HG03460 (cell line): ENCODE measurements around the gene ZNF318.
"Not testable (repeated sequence)": the region's sequence is repeated elsewhere in the genome, so short reads cannot be mapped to it uniquely, and the experiment has no call there.

Source experiments
- ATAC-seq: cut with Tn5 transposase; IDR thresholded peaks from one replicate; pipeline ENCODE4 v1.9.1; 2021; ENCODE audit not compliant: unreplicated experiment

Gene ZNF318, protein sequence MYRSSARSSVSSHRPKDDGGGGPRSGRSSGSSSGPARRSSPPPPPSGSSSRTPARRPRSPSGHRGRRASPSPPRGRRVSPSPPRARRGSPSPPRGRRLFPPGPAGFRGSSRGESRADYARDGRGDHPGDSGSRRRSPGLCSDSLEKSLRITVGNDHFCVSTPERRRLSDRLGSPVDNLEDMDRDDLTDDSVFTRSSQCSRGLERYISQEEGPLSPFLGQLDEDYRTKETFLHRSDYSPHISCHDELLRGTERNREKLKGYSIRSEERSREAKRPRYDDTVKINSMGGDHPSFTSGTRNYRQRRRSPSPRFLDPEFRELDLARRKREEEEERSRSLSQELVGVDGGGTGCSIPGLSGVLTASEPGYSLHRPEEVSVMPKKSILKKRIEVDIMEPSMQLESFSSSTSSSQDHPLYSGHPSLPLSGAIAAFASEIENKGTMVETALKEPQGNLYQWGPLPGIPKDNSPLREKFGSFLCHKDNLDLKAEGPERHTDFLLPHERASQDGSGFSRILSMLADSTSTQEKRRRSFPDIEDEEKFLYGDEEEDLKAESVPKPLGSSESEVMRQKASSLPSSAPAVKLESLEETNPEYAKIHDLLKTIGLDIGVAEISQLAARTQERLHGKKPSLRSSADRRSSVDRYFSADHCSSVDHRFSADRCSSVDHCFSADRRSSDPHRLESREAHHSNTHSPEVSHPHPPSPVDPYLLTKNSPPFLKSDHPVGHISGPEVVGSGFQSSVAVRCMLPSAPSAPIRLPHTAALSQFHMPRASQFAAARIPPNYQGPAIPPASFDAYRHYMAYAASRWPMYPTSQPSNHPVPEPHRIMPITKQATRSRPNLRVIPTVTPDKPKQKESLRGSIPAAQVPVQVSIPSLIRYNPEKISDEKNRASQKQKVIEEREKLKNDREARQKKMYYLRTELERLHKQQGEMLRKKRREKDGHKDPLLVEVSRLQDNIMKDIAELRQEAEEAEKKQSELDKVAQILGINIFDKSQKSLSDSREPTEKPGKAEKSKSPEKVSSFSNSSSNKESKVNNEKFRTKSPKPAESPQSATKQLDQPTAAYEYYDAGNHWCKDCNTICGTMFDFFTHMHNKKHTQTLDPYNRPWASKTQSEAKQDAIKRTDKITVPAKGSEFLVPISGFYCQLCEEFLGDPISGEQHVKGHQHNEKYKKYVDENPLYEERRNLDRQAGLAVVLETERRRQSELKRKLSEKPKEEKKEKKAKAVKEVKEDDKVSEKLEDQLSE (N-terminal part only)

DNA sequence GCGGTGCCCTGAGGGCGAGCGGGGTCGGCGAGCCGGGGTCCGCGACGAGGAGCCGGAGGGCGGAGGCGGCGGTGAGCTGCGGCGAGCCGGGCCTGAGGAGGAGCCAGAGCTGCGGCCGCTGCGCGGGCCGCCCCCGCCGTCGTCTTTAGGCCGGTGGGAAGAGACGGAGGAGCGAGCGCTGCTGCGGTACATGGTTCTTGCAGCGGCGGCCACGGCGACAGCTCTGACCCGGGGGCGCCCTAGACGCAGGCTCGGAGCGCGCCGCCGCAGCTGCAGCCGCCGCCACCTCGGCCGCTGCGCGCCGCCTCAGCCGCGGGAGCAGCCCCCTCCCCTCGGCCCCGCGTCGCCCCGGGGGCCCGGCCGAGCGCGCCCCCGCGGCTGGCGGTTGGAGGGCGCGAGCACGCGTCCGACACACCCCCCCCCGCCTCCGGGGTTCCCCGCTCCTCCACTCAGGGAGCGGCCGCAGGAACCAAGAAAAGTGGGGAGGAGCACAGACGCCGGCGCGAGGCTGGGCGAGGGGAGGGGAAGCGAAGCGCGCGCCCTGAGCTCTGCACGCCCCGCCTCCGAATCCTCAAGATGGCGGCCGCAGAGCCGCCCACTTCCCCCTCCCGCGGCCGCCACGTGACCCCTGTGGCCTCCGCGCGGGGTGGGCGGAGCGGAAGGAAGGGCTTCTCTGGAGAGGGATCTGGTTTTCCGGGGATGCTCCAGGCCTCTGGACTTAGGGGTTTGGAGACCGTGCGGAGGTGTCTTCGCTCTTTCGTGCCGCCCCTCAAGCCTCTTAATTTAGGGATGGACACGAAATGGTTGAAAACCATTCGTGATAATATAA, at the start of gene ZNF318:
ZNF318 (minus strand) TSS at position 474 of the 829 bp plus-strand sequence; CDS start at position 192, 282 bp downstream.
- ATAC-seq = peak; percentile 75

DNA sequence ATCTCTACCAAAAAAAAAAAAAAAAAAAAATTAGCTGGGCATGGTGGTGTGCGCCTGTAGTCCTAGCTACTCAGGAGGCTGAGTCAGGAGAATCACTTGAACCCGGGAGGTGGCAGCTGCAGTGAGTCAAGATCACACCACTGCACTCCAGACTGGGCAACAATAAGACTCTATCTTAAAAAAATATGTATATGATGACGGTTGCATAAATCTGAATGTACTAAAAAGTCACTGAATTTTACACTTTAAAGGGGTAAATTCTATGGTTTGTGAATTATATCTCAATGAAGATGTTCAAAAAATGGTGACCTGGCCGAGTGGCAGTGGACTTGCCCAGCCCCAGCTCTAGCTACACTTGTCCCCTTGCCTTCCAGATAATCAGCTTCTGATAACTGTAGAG, 47.5 kb upstream of the ZNF318 start:
- no peak for ATAC-seq

DNA sequence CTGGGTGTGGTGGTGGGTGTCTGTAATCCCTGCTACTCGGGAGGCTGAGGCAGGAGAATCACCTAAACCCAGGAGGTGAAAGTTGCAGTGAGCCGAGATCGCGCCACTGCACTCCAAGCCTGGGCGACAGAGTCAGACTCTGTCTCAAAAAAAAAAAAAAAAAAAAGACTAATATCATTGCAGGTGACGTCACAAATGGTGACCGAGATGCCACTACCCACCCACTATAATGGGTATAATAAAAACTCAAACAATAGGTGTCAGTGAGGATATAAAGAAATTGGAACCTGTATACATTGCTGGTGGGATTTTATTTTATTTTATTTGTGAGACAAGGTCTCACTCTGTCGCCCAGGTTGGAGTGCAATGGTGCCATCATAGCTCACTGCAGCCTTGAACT, 45.8 kb upstream of the ZNF318 start:
- not testable (repeated sequence) for ATAC-seq

DNA sequence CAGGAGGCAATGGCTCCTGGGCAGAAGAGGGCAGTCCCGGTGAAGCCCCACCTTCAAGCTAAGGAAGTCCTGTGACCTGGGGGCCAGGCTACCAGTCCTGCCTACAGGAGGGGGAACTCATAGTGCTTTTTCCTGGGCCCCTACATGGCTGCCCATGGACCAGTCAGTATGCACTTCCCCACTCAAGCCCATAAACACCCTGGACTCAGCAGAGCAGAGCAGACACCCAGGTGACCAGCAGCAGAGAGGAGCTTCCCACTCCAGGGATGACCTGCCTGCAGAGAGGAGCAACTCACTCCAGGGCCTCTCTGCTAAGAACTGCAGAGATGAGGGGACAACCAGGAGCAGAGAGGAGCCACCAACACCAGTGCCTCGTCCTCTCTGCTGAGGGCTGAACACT, 43.6 kb upstream of the ZNF318 start:
- no peak for ATAC-seq

DNA sequence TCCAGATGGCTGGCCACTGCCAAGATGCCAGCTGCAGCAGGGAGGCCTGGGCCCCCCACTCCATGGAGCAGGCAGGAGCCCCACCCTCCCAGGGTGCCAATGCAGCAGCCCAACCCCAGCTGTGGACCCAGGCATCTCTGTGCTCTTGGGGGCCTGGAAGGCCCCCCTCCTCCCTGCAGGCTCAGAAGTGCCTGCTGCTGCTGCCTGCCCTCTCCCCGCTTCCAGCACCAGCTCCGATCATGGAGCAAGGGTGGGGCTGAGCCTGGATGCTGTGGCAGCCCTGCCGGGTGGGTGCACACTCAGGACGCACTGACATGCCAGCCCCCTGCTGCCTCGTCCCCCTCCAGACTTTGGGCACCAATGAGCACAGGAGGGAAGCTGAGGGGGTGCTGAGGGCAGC, 43.1 kb upstream of the ZNF318 start:
- no peak for ATAC-seq

DNA sequence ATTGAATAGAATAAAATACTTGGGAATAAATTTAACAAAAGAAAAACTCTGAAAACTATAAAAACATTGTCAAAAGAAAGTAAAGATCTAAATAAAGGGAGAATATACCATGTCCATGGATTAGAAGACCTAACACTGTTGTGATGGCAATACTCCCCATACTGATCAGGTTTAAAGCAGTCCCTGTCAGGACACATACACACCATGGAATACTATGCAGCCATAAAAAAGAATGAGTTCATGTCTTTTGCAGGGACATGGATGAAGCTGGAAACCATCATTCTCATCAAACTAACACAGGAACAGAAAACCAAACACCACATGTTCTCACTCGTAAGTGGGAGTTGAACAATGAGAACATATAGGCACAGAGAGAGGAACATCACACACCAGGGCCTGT, 41.3 kb upstream of the ZNF318 start:
- ATAC-seq = not testable (repeated sequence)

DNA sequence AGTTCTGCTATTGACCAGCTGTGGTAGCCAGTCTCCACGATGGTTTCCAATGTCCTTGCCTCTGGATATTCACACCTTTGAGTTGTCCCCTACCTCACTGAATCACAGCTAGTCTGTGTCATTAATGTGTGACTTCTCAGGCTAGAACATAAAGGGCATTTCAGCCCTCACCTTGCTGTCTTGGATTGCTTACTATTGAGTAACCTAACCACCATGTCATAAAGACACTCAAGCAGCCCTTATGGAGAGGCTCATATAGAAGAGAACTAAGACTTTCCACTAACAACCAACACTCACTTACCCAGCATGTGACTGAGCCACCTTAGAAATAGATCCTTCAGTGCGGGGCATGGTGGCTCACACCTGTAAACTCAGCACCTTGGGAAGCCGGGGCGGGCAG, 38.8 kb upstream of the ZNF318 start:
- no peak for ATAC-seq

DNA sequence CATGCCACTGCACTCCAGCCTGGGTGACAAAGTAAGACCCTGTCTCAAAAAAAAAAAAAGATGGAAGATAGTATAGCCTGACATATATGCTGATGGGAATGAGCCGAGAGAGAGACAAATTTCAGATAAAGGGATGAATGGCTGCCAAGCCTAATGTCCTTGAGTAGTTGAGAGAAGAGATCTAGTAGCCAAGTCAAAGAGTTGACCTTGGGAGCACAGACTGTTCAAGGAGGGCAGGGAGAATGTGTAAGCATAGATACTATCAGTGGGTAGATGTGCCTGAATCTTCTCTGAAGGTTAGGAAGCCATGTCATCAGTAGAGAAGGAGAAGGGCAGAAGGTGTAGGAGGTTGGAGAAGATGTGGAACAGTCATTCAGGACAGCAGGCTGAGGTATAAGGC, 37.8 kb upstream of the ZNF318 start:
- no peak for ATAC-seq

DNA sequence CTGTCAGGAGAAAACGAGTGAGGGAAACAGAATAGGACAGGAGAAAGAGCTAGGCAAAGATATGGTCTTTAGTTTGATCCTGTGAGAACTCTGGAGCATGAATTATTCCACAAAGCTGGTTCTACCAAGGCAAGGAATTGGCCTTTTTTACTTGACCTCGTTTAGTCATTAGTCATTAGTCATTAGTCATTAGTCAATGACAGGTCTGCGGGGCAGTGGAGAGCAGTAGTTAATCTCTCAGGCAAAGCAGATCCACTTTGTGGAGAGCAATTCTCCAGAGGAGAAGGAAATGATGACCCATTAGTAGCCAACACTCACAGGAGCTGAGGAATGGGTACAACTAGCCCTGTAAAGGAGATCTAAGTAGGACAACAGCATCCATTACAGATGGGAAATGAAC, 35.9 kb upstream of the ZNF318 start:
- no peak for ATAC-seq

DNA sequence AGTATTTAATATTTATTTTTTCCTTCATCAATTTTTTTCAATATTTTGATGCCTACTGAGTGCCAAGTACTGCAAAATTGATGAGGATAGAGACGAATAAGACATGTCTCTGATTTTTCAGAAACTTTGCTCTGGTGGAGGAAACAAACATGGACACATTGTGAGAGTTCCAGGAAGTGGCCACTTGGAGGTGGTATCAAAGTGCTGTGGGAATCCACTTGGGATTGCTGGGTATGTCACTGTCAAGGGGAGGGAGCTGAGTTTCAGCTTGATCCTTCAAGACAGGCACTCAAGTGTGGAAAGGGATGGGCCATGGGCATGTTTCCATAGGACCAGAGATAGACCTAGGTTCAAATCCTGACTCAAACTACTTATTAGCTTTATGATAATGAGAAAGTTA, 33.4 kb upstream of the ZNF318 start:
- ATAC-seq = no peak

DNA sequence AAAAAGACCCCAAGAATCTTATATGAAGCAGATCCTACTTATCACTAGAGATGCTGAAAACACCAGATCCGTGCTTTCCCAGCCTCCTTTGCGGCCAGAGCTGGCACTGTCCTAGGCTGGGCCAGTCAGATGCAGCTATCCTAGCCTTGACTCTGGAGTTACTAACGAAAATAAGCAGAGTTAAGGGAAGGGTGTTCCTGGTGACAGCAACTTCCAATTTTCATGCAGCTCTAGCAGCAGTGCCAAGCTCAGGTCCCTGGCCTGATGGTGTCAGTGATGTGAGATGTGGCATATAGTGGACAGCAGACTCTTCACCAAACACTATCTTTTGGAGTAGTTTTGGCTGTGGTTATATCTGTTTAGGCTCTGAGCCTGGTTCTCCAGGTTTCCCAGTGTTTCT, 32.3 kb upstream of the ZNF318 start:
- ATAC-seq = no peak

DNA sequence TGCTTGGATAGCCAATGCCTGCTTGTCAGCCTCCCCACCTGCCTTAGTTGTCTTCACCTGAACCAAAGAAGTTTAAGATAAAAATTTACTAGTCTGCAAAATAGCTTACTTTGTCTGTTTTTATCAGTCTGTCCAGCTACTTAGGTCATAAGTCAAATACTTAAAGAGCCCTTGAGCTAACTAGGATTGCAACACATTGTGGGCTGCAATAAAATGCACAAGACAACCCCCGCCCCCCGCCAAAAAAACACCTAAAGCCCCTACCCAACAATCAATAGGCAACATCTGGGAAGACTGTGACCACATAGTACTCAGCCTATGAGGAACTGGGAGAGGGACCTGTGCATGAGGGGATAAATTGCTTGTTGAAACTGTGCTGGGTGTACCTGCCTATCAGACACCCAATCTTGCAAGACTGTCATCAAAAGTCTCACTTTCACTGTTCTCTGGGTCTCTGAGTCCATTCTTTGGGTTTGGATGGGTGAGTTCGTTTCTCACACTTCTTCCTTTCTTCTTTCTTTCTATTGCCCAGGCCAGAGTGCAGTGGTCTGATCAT, 30.6 kb upstream of the ZNF318 start:
- no peak for ATAC-seq

DNA sequence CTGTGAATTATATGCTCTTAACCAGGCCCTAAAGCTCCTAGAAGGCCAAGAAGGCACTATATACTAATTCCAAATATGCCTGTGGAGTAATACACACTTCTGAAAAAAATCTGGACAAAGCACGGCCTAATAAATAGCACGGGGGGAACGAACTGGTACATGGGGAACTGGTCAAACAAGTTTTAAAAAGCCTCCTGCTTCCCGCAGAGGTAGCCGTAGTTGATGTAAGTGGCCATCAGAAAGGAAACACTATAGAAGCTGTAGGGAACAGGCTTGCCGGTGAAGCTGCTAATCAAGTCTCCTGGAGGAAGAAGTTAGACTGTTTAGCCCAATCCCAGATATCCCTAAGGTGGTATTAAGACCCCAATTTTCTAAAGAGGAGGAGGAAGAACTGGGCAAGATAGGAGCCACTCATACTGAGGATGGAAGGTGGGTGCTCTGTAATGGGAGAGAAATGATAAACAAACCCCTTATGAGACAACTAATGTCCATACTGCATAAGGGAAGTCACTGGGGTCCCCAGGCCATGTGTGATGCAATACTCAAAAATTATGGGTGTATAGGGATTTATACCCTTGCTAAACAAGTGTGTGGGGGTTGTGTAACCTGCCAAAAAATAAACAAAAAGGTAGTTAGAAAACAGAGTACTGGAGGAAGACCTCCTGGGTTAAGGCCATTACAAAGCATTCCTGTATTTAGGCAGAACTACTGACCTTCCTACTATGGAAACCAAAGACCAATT, 27.1 kb upstream of the ZNF318 start:
- ATAC-seq = no peak

DNA sequence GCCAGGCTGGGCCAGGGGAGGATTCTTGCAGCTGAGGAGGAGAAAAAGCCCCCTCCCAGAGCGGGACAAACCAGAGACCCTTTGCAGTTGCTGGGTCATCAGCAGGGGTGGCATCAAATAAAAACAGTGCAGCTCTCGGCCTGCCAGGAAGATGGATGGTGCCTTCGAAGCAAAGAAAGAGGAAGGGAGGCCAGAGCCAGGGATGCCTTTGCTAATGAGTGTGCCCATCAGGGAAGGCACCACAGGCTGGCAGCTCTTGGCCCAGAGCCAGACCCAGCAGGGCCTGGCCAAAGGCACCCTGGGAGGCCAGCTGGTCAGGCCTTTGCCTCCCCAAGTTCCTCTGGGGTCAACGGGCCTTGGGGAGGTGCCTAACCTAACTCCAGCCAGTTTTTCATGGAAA, 26.3 kb upstream of the ZNF318 start:
- no peak for ATAC-seq

DNA sequence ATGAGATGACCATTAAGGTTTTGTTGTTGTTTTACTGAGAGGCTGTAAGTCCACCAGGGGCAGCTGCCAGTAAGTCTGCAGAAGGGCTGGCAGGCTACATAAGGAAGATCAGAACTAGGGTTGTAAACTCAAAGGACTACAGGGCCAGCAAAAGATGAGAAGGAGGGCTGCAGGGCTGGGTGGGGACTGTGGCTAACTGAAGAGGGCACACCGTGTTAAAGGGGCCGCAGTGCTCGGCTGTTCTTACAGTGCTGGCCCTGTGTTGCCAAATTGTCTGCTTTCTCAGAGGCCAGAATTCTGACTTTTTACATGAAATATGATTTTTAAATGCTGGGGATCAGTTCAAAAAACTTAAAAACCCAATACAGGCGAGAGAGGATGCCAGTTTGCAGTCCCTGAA, 25.5 kb upstream of the ZNF318 start:
- ATAC-seq = no peak

DNA sequence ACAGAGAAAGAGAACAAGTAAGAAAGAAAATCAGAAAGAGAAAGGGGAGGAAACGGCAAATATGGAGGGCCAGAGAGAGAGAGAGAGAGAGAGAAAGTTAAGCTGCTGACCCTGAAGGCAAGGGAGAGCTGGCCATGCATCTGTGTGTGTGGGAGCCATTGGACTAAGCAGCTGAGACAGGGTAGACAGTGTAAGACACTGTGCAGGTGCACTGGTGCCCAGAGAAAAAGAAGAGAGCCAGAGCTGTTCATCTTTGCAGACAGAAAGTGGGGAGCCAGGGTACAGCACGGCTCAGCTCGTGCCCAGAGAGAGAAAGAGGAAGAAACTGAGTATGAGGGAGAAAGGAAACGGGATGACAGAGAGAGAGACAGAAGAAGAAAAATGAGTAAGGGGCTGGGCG, 24.2 kb upstream of the ZNF318 start:
- no peak for ATAC-seq

DNA sequence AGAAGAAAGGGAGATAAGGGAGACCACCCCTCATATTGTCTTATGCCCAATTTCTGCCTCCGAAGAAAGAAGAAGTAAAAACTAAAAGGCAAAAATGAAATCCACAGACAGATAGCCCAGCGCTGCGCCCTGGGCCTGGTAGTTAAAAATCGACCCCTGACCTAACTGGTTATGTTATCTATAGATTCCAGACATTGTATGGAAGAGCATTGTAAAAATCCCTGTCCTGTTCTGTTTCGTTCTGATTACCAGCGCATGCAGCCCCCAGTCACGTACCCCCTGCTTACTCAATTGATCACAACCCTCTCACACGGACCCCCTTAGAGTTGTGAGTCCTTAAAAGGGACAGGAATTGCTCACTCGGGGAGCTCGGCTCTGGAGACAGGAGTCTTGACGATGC, 23.7 kb upstream of the ZNF318 start:
- ATAC-seq = not testable (repeated sequence)

DNA sequence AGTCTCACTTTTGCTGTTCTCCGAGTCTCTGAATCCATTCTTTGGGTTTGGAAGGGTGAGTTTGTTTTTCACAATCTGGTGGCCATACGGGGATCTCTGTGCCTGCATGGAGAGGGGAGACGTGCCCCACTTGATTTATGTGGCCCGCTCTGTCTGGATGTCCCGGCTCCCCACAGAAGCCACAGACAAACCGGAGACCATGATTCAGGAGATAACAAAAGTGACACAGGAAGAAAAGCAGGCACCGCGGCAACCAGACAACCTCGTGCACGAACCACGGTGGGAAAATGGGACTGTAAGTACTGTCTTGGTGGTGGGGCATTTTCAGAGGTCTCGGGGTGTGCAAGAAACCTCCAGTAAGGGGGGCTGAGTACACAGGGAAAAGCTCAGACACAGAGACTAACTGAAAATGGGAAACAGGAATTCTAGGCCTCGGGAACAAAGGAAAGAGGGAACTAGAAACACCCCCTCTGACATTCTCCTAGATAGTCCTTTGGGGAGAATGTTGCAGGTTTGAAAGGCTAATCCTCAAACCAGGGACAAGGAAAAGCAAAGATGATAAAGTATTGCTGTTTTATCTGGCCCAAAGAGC, 22.1 kb upstream of the ZNF318 start:
- no peak for ATAC-seq
